Measurements from ENCODE around the gene HDAC11. TPM values are rescaled to one million over a fixed set of nuclear protein-coding genes. Genes with fewer than 3 reads are reported as not detected.

The HDAC11 gene
- total RNA-seq, 1 experiment from 2014 or later: 12.0 TPM

DNA sequence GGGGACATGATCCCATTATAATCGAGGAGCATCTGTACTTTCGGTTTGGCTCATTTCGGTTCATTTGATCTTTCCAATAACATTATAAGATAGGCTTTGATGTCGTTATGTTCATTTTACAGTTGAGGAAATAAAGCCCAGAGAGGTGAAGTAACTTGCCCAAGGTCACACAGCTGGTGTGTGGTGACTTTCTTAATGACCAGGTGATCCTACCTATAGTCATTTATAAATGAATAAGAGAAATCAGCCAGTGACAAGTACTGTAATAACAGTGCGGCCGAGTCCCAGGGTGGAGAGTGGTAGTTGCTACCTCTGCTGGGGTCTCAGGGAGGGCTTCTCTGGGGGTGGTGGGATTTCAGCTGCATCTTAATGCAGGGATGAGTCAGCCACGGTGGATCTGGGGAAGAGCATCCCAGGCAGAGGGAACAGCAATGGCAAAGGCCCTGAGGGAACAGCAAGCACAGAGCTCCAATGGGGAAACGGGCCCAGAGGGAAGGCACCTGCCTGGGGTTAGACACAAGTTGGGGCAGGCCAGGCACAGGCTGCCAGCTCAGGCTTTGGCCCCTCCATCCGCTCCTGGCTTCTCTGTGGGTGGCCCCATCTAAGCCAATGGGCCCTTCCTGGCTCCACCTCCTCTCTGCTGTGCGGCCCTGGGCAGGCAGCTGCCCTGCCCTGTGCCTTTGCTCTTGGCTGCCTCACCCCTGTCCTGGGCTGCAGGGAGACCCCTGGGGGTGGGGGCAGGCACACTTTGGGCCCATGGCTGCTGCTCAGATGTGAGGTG is 67.7 kb downstream of the HDAC11 start:
- H3K27me3 Mint-ChIP-seq (ENCODE audit: low read depth): peaks cover 18% of the 10 kb centered on the region
- no peaks in the 10 kb centered on the region for H3K9me3 Mint-ChIP-seq
- H3K4me3 Mint-ChIP-seq: peak overlapping the region; percentile 62
- no peaks in the 10 kb centered on the region for H3K36me3 Mint-ChIP-seq
- CTCF ChIA-PET: interaction anchor here (0.9 to 2.1 kb wide), 5 partner anchors 19 to 107 kb away, joined by 3 to 10 read pairs (median 4); no protein-coding TSS in a partner anchor
- TF ChIP-seq SOX15 (CRISPR knock-in tag; IDR thresholded peaks at IDR 0.05): no peak
- 0 out of 2 replicates have a peak, but pooled peaks have one; percentile 45 for TF ChIP-seq SP1 (CRISPR knock-in tag; conservative IDR thresholded peaks at IDR 0.05)
- peak; percentile 40; the same call in 1 of the 2 replicates for TF ChIP-seq ZNF121 (CRISPR knock-in tag; IDR thresholded peaks at IDR 0.05)
- TF ChIP-seq, protein P1, sequence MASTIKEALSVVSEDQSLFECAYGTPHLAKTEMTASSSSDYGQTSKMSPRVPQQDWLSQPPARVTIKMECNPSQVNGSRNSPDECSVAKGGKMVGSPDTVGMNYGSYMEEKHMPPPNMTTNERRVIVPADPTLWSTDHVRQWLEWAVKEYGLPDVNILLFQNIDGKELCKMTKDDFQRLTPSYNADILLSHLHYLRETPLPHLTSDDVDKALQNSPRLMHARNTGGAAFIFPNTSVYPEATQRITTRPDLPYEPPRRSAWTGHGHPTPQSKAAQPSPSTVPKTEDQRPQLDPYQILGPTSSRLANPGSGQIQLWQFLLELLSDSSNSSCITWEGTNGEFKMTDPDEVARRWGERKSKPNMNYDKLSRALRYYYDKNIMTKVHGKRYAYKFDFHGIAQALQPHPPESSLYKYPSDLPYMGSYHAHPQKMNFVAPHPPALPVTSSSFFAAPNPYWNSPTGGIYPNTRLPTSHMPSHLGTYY (CRISPR knock-in tag; IDR thresholded peaks at IDR 0.05): no peak
- TF ChIP-seq ZBTB21 (CRISPR knock-in tag; IDR thresholded peaks at IDR 0.05; ENCODE audit: borderline replicate concordance): no peak
- no peak for TF ChIP-seq ESRRA (CRISPR knock-in tag; IDR thresholded peaks at IDR 0.05; ENCODE audit: borderline replicate concordance)
- TF ChIP-seq, protein P2, sequence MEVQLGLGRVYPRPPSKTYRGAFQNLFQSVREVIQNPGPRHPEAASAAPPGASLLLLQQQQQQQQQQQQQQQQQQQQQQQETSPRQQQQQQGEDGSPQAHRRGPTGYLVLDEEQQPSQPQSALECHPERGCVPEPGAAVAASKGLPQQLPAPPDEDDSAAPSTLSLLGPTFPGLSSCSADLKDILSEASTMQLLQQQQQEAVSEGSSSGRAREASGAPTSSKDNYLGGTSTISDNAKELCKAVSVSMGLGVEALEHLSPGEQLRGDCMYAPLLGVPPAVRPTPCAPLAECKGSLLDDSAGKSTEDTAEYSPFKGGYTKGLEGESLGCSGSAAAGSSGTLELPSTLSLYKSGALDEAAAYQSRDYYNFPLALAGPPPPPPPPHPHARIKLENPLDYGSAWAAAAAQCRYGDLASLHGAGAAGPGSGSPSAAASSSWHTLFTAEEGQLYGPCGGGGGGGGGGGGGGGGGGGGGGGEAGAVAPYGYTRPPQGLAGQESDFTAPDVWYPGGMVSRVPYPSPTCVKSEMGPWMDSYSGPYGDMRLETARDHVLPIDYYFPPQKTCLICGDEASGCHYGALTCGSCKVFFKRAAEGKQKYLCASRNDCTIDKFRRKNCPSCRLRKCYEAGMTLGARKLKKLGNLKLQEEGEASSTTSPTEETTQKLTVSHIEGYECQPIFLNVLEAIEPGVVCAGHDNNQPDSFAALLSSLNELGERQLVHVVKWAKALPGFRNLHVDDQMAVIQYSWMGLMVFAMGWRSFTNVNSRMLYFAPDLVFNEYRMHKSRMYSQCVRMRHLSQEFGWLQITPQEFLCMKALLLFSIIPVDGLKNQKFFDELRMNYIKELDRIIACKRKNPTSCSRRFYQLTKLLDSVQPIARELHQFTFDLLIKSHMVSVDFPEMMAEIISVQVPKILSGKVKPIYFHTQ (CRISPR knock-in tag; IDR thresholded peaks at IDR 0.05): no peak
- TF ChIP-seq IRF2 (CRISPR knock-in tag; IDR thresholded peaks at IDR 0.05; ENCODE audit: borderline replicate concordance, low read depth): no peak
- ATAC-seq (peak; percentile 67), DNase-seq (ENCODE audit: low spot score) (peak; percentile 45)
- H3K4me1 Mint-ChIP-seq: peaks cover 30% of the 10 kb centered on the region
- POLR2A ChIA-PET: no interaction called here
- no peak overlapping the region for H3K27ac Mint-ChIP-seq

DNA sequence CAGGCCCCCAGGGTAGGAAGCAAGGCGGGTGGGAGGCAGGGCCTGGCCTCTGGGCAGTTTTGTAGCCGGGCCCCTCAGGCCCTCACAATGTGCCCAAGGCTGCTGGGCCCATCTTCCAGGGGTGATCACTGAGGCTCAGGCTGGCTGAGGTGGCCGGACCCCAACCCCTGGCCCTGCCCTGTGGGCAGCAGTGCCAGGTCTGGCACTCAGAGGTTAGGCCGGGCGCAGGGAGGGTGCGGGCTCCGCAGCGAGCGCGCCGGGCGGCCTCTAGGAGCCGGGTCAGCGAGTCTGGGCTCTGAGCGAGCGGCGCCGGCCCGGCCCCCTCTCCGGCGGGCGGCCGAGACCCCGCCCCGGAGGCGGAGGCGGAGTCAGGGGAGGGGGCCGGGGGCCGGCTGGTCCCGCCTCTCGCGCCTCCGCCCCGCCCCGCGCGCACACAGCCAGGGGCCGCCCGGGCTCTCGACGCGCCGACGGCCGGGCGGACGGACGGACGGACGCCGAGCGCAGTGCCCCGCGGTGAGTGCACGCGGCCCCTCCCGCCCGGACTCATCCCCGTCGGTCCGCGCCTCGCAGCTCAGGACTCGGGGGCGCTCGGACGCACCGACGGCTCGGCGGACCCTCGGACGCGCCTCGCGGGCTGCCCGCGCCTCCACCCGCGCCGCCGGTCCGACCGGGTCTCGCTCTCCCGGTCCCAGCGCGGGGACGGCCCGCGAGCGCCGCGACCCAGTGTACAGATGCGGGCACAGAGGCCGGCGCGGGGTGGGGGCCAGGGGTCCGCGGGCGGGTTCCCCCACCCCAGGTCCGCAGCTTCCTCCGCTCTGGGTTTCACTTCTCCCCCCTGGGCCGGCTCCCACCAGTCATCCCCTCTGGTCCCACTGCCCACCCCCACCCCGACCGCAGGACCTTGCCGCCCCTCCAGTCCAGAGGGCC is 68.9 kb downstream of the HDAC11 start, which contains the start of gene FBLN2:
Gene FBLN2 (plus strand): TSS at position 430 of the 927 bp plus-strand sequence. CDS start 21,231 bp downstream, outside the sequence.
- Mint-ChIP-seq H3K9me3 (no peaks in the 10 kb centered on the region), H3K27me3 (ENCODE audit: low read depth) (peaks cover 18% of the 10 kb centered on the region), H3K27ac (no peak within 1 kb of the TSS), H3K4me1 (peaks cover 30% of the 10 kb centered on the region), H3K4me3 (peak within 1 kb of the TSS; percentile 68), H3K36me3 (no peaks in the 10 kb centered on the region)
- ATAC-seq: peak; percentile 83
- CTCF ChIA-PET: interaction anchor here (0.6 to 1.1 kb wide), 2 partner anchors 99 to 106 kb away, joined by 4 read pairs; no protein-coding TSS in a partner anchor
- DNase-seq (ENCODE audit: low spot score): peak; percentile 66
- POLR2A ChIA-PET: no interaction called here
- TF ChIP-seq HMGA2 (CRISPR knock-in tag; IDR thresholded peaks at IDR 0.05) (no peak), GTF2I (CRISPR knock-in tag; conservative IDR thresholded peaks at IDR 0.05) (peak; percentile 90), KAT7 (CRISPR knock-in tag; IDR thresholded peaks at IDR 0.05; ENCODE audit: borderline replicate concordance) (no peak), SP1 (CRISPR knock-in tag; conservative IDR thresholded peaks at IDR 0.05) (peak; percentile 81), TP53 (CRISPR knock-in tag; IDR thresholded peaks at IDR 0.05) (peak; percentile 69; the same call in 1 of the 2 replicates), FOXP1 (CRISPR knock-in tag; IDR thresholded peaks at IDR 0.05; ENCODE audit: borderline replicate concordance) (peak; percentile 73), ZNF219 (CRISPR knock-in tag; IDR thresholded peaks at IDR 0.05; ENCODE audit: borderline replicate concordance) (no peak), ZNF121 (CRISPR knock-in tag; IDR thresholded peaks at IDR 0.05) (0 out of 2 replicates have a peak, but pooled peaks have one; percentile 29), CREM (CRISPR knock-in tag; IDR thresholded peaks at IDR 0.05) (peak; percentile 87), NR2C2 (CRISPR knock-in tag; IDR thresholded peaks at IDR 0.05) (no peak), ETV6 (CRISPR knock-in tag; IDR thresholded peaks at IDR 0.05) (peak; percentile 87), ELF4 (CRISPR knock-in tag; IDR thresholded peaks at IDR 0.05; ENCODE audit: low read depth) (0 out of 2 replicates have a peak, but pooled peaks have one; percentile 31)
- TF ChIP-seq, protein P3, sequence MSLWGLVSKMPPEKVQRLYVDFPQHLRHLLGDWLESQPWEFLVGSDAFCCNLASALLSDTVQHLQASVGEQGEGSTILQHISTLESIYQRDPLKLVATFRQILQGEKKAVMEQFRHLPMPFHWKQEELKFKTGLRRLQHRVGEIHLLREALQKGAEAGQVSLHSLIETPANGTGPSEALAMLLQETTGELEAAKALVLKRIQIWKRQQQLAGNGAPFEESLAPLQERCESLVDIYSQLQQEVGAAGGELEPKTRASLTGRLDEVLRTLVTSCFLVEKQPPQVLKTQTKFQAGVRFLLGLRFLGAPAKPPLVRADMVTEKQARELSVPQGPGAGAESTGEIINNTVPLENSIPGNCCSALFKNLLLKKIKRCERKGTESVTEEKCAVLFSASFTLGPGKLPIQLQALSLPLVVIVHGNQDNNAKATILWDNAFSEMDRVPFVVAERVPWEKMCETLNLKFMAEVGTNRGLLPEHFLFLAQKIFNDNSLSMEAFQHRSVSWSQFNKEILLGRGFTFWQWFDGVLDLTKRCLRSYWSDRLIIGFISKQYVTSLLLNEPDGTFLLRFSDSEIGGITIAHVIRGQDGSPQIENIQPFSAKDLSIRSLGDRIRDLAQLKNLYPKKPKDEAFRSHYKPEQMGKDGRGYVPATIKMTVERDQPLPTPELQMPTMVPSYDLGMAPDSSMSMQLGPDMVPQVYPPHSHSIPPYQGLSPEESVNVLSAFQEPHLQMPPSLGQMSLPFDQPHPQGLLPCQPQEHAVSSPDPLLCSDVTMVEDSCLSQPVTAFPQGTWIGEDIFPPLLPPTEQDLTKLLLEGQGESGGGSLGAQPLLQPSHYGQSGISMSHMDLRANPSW (CRISPR knock-in tag; conservative IDR thresholded peaks at IDR 0.05; ENCODE audit: low read depth): no peak
- TF ChIP-seq, protein P4, sequence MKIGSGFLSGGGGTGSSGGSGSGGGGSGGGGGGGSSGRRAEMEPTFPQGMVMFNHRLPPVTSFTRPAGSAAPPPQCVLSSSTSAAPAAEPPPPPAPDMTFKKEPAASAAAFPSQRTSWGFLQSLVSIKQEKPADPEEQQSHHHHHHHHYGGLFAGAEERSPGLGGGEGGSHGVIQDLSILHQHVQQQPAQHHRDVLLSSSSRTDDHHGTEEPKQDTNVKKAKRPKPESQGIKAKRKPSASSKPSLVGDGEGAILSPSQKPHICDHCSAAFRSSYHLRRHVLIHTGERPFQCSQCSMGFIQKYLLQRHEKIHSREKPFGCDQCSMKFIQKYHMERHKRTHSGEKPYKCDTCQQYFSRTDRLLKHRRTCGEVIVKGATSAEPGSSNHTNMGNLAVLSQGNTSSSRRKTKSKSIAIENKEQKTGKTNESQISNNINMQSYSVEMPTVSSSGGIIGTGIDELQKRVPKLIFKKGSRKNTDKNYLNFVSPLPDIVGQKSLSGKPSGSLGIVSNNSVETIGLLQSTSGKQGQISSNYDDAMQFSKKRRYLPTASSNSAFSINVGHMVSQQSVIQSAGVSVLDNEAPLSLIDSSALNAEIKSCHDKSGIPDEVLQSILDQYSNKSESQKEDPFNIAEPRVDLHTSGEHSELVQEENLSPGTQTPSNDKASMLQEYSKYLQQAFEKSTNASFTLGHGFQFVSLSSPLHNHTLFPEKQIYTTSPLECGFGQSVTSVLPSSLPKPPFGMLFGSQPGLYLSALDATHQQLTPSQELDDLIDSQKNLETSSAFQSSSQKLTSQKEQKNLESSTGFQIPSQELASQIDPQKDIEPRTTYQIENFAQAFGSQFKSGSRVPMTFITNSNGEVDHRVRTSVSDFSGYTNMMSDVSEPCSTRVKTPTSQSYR (CRISPR knock-in tag; IDR thresholded peaks at IDR 0.05): no peak
